Limb (tissue), 2 donors: ENCODE results near the gene CHTF18.
"Not testable (repeated sequence)": the region's sequence is repeated elsewhere in the genome, so short reads cannot be mapped to it uniquely, and the experiment has no call there.

Experiments
- DNase-seq, 2 donors: peaks; one replicate each; pipeline ENCODE4 v3.0.0-alpha.2; 2016; ENCODE audit errors: extremely low spot score in 2 of 2

Gene CHTF18

DNA sequence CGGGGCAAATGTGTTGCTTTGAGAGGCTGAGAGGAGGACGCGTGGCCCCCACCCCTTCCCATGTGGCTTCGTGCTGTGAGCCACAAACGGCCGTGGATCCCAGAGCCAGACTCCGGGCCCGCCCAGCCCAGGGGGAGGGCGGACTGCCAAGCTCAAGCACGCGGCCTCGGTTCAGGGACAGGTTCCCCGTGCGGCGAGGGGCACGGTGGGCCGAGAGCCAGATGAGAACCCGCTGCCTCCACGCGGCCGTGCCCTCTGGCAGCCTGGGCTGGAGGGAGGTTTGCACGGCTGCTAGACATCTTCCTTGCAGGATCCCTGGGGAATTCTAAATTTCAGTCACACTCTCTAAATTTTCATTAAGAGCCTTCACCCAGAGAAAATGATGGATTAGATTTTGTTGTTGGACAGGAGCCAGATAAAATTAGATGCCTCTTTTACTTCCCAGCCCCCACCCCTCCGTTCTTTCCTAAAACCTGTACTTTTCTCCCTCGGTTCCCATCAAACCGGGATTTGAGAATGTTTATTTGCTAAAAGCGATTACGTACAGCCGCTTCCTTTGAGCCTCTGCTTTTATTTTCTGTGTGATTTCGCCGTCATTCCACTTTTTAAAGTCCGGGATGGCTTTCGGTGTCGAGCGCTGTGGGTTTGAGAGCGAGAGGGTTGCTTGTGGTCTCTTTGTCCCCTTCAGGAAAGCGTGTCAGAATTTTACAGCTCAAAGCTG, 37.1 kb downstream of the CHTF18 start:
- peak; percentile 57 to 83 for DNase-seq

DNA sequence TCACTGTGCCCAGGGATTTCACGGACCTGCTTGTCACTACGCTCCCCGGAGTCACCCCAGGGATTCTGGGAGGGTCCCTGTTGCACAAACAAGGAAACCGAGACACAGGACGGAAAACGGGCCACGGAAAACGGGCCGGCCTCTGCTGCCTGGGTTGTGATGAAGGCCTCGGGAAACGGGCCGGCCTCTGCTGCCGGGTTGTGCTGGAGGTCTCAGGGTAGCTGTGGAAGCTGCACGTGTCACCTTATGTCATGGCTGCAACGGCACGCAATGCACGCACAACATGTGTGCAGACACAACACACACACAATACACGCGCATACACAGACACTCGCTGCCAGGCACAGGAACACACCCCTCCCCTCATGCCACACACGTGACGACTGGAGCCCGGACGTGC, 39.1 kb downstream of the CHTF18 start:
- no peak for DNase-seq

DNA sequence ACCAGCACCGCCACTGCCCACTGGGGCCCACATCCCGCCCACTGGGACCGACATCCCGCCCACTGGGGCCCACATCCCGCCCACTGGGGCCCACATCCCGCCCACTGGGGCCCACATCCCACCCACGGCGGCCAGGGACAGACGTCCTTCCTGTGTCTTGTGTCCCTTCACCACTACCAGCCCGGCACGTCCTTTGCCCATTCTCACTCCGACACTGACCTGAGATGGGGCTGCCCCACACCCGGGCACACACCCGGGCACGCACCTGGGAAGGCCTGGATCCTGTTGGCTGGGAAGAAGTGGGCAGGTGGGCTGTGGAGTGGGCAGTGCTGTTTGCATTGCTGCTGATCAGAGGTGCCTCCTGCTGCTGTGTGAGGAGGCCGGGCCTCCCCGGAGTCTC, 40.5 kb downstream of the CHTF18 start:
- DNase-seq, result no peak

DNA sequence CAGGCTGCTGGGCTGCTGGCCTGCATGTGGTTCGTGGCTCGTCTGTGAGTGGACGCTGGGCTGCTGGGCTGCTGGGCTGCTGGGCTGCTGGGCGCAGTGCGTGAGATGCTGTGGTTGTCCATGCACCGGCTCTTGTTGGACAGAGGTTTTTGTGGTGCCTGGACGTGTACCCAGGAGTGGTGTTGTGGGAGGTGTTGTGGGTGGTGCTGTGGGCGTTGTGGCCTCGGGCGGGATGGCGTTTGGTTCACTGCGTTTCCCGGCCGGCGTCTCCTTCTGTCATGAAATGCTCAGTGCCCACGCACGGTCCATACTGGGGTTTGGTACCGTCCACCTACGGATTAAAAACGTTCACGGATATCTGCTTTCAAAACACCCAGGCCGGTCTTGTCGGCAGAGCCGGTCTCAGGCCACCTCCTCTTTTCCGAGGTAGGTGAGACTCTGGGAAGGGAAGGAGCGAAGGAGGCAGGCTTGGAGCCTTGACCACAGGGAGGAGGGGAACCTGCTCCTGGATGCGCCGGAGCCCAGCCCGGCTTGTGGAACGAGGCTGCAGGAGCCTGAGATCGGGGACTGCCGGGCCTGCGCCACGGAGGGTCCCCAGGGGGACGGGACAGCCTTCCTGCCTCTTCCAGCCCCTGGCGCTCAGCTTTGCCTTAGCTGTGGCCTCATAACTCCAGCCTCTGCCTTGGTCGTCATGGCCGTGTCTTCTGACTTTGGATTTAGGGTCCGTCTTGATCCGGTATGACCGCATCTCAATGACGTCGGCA, 41.9 kb downstream of the CHTF18 start:
- no peak for DNase-seq

DNA sequence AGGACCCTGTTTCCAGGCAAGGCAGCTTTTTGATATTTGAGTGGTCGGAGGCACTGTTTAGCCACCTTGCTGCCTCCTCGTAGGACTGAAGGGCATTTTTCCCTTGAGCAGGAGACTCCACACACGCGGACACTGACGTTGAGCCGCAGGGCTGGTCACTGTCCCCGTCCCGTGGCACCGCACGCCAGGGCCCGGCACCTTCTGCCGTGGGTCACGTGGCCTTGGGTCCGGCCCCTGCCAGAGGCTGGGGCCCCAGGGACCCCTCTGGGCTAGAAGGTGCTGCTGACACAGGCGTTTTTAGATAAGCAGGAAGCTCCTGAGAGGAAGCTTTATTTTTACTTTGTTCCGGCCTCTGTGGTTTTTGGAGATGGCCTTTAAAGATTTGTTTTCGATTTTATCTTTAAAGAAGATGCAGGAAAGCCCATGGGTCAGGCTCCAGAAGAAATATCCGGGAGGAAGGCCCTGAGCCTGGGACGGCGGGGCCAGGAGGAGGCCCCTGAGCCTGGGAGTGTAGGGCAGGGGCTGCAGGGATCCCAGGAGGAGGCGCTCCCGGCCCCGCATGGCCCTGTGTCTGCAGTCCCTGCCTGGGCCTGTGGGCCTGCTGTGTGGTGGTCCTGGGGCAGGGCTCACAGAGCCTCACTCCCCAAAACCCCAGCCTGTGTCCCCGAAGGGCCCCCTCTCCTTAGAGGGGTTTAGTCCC, 42.6 kb downstream of the CHTF18 start:
- DNase-seq, result no peak

DNA sequence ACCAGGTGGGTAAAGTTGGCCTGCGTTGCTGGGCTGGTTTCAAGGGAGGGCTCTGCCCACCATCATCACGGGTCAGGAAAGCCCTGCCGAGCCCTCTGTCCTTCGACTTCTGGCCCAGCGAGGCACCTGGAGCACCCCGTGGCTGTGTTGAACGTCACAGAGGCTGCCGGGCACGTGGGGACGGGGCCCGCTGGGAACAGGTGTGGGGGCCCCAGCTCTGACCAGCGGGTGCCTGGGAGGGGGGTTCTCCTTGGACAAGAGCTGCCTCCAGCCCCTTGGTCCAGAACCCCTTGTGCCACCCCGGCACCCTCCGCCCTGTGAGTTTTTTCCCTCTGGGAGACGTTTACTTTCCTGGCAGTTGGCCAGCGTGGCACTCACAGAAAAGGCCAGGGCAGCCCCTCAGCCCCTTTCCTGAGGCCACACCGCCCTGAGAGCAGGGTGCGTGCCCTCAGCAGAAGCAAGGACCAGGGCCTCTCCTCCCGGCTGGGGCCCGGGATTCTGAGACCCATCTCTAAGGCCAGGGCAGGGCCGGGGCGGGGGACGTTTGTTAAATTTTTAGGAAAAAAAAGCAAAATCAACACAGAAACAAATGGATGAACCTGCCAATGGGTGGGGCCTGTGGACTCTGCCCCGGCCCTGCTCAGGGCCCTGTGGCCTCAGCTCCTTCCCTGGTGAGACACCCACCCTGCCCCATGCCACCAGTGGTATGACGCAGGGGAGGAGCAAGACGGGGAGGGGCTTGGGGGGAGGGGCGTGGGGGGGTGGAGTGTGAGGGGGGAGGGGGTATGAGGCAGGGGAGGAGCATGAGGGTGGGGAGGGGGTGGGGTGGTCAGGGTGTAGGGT, 43.4 kb downstream of the CHTF18 start:
- DNase-seq, result no peak

DNA sequence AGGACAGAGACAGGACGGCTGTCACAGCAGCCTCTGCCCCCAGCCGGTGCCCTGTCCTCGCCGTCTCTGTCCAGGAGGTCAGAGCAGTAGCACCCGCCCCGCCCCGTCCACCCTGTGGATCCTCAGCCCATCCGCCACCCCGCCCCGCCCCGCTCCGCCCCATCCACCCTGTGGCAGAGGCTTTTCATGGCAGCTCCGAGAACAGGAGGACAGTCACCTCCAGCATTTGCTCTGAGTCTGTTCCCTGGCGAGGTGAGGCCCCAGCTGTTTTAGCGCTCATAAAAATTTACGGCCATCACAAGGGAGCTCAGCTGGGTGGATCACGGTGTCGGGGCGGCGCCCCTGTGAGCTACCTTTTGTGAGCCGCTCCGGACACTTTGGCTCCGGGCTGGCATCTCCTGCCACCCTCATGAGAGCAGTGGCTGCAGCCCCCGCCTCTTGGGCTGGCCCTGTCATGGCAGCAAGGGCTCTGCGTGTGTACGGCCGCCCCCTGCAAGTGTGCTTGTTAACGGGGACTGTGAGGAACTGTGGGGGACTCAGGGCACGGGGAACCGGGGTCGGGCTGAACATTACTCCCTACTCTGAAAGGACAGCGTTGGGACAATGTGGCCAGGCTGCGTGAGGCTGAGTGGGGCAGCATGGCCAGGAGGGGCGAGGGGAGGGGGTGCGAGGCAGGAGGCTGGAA, 44.4 kb downstream of the CHTF18 start:
- DNase-seq, result no peak

DNA sequence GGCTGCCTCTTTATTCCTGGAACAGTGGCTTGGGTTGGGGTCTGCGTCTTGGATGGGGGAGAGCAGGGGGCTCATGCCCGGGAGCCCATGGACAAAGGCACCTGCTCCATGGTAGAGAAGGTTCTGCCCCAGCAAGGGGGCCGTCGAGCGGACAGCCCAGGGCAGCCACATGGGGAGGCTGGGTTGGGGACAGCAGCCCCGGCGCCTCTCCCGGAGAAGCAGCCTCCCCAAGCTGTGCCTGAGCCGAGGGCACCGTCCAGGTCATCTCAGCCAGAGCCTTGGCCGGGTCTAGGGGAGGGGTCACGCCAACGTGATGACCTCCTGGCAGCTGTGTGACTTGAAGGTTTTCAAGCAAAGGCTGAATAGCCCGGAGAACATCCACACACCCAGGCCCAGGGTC, 45.0 kb downstream of the CHTF18 start:
- no peak for DNase-seq

DNA sequence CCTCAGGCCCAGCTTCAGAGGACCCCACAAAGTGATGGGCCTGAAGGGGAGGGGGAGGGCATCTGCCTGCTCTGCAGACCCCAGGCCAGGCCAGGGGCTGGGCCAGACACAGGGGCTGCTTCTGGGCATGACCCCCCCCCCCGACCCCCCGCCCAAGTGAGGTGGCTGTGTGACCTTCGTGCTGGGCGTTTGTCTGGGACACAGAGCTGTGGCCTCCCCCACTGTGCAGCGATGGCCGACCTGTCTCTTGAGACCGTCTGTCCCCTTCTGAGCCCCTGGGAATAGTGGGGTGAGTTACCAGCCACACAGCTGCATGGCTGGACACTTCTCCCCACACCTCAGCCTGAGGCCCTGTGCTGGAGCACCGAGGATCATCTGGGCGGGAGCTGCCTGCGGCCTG, 47.0 kb downstream of the CHTF18 start:
- DNase-seq, result no peak

DNA sequence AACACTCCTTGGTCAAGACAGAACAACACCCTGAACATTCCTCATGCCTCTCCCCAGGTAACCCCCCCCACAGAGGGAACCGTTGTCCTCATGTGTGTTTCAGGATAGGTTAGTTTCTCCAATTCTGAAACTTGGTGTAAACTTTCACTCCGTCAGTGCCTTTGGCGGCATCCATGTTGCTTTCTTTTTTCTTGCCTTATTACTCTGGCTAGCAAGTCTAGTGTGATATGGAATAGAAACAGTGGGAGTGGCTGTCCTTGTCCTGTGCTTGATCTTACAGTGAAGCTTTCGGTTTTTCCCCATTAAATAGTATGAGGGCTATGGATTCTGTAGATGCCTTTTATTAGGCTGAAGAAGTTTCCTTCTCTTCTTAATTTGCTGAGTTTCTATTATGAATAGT, 47.8 kb downstream of the CHTF18 start:
- no peak for DNase-seq

DNA sequence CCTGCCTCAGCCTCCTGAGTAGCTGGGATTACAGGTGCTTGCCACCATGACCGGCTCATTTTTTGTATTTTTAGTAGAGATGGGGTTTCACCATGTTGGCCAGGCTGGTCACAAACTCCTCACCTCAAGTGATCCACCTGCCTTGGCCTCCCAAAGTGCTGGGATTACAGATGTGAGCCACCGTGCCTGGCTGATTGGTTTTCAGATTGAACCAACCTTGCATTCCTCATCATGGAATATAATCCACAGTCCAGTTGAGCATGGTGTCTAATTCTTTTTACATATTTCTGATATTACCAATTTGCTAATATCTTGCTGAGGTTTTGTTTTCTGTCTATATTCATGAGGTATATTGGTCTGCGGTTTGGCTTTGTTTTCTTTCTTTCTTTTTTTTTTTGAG, 48.4 kb downstream of the CHTF18 start:
- DNase-seq, result not testable (repeated sequence)

DNA sequence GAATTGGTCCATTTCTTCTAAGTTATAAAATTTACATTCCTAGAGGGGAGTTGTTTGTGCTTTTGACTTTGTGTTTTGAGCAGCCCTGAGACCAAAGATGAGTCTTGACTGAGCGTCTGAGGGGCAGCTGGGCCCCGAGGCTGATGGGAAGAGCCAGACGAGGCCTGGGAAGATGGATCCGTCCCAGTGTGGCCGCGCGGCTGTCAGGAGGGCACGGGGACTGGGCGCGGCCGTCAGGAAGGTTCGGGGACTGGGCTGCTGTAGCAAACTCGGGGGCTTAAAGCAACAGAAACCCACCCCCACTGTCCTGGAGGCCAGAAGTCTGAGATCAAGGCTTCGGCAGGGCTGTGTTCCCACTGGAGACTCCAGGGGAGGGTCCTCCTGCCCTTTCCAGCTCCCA, 50.3 kb downstream of the CHTF18 start:
- no peak for DNase-seq

DNA sequence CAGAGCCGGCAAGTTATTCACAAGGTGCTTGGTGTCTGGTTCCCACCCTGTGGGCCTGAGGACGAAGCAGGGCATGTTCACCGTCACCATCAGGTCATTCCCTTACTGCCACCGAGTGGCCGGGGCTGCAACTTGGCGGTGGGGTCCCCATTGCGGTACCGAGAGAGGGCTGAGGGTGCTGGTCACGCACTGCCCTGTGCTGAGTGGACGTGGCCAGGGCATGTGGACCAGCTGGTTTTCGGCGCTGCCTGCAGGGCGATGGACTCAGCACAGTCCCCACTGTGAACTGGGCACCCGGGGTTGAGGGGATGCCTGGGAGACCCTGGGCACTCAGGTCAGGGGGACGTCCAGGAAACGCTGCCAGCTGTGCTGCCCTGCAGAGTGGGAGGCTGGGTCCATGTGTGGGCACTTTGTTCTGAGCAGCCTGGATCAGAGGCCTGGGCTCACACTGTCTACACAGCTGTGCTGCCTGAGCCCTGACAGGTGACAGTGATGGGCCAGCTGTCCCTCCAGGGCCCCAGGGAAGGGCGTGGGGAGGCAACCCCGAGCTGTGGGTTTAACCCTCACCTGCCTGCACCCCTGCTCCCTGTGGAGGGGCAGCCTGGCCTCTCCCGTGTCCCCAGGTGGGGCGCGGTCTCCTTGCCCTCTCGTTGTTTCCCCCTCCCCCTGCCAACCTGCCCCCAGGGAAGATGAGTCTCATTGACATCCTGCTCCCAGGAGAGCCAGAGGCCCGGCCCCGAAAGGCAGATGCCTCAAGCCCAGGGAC, 51.4 kb downstream of the CHTF18 start:
- no peak for DNase-seq

DNA sequence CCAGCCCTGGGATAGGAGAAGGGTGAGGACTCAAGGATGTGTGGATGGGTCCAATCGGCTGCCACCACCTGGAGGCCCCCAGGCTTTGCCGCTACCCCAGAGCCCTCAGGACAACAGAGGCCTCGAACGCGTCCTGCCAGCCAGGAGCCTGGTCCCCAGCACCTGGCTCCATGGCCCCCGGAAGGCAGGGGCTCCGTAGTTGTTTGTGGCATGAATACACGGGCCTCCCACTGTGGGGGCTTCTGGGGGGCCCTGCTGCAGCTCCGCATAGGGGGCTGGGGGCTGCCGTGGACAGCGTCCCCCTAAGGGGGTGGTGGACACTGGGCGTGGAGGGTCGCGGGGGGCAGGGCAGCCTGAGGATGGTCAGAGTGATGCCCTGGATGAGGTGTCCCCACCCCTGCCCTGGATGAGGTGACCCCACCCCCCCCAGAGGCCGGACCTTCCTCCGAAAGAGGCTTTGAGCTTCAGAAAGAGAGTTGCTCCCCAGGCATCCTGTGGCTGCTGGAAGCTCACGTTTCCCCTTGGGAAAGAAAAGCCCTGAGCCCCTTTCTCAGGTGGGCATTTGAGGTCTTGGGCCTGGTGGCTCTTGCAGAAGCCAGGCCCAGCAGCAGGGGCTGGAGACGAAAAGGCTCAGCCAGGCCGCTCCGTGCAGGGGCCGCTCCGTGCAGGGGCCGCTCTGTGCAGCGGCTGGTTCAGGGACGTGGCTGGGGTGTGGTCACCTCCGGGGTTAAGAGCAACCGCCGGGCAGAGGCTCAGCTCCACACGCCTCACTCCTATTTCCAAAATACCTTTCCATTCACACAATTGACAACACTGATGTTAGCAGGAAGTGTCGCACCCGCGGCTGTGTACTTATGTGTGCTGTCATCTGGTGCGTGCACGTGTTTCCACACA, 52.4 kb downstream of the CHTF18 start:
- no peak for DNase-seq

DNA sequence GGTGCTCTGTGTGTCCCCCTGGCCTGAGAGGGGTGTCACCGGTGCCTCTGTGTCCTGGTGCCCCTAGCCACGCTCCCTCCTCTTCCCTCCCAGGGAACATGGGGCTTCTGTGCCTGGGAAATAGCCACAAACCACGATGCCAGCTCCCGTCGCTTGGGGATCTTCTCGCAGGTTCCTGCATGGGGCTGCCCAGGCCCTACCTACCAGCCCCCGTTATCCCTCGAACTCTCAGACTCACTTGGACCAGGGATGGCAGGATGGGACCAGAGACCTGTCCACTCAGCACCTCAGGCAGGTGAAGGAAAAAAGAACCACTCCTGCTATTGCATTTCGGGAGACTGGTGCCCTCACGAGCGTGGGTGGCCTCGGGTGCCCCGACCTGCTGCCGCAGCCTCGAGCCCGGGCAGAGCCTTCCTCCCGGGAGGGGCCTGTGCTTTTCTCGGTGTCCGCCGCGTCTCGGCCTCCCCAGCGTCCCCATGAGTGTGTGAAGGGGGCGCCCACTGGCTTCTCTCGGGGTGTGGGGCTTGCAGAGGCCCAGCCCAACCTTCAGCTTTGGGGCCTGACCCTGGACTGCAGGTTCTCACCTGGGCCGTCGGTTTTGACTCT, 53.1 kb downstream of the CHTF18 start:
- no peak for DNase-seq

DNA sequence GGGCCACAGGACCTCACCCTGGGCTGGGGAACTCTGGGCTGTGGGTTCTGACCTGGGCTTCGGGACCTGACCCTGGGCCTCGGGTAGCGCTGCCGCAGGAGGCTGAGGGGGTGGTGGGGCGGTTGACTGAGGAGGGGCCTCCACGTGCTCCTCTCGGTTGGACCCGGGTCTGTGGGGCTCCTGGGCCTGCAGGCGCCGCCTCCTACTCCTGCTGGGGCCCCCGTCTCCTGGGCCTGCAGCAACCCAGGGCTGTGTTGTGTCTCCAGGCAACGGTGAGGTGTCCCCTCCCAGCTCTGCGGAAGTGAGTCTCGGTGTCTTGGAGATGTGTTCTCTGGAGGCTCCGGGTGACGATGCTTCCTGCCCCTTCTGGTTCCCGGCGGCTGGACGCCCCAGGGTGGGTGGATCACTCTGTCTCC, 53.6 kb downstream of the CHTF18 start:
- DNase-seq, result peak; percentile 38 to 57

DNA sequence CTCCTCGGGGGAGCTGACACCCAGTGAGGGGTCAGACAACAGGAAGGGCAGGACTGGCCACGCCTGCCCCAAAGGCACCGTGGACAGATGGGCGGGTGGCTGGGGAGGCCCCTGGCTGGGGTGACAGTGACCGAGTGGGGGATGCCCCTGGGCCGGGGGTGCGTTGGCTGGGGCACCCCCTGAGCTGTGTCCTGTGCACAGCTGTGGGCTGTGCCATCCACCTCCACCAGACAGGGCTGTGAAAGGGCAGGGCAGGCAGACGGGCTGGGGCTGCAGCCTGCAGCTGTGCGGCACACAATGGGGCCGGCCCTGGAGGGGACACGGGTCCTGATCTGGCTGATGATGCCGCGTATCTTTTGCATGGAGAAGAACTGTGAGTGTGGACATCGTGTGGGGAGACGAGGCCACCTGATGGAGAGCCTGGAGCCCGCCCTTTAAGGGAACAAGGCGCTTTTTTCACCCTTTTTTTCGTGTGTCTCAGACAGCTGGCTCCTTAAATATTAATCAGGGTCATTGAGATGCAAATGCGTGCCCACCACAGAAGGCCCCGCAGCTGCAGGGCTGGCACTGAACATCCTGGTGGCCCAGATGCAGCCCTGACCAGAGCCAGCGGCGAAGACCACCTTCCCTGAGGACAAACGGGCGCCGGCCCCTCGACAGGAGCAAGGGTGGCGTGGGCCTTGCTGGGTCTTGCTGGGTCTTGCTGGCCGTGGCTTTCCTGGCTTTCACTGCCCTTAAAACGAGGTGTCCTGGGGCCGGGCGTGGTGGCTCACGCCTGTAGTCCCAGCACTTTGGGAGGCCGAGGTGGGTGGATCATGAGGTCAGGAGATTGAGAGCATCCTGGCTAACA, 54.5 kb downstream of the CHTF18 start:
- DNase-seq, result peak in 1 of 2 donors; percentile 27

DNA sequence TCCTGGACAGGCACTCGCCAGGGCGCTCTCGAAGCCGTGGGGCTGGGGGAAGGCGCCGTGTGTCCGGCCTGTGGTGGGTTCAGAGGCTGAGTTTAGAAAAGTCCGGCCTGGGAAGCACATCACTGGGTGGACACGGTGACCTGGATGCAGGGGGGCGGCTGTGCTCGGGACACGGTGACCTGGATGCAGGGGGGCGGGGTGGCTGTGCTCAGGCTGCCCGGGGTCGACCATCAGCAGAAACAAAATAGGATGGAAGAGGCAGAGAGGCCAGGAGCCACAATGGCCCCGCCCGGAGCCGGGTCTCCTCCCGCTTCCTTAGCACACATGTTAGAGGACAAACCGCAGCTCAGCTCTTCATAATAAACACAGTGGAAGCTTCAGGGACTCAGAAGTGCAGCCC, 55.4 kb downstream of the CHTF18 start:
- DNase-seq, result no peak
